SH-SY5Y (cell line): ENCODE measurements around the gene RAP1GAP2.
"Not testable (repeated sequence)": the region's sequence is repeated elsewhere in the genome, so short reads cannot be mapped to it uniquely, and the experiment has no call there.

Source experiments
- GATA2 ChIP-seq: IDR thresholded peaks from 2 replicates; pipeline ENCODE4 v1.6.1; 2011; ENCODE audit warnings: mild to moderate bottlenecking, low read depth, low read length
- GATA3 ChIP-seq: IDR thresholded peaks from 2 replicates; pipeline ENCODE4 v1.6.1; 2011; ENCODE audit warnings: low read depth, mild to moderate bottlenecking, low read length, moderate library complexity

RAP1GAP2 gene

GRCh38 chr17:3033741-3034577, 237.7 kb downstream of the RAP1GAP2 start:
- TF ChIP-seq GATA3 (no peak), GATA2 (no peak)

GRCh38 chr17:3034578-3034920, 238.3 kb downstream of the RAP1GAP2 start:
- no peak for TF ChIP-seq GATA3
- TF ChIP-seq GATA2: no peak

GRCh38 chr17:3035256-3035967, 239.2 kb downstream of the RAP1GAP2 start:
- TF ChIP-seq GATA3 (no peak), GATA2 (no peak)

GRCh38 chr17:3035968-3036280, 239.7 kb downstream of the RAP1GAP2 start:
- no peak for TF ChIP-seq GATA3

- TF ChIP-seq GATA3: no peak
- no peak for TF ChIP-seq GATA2
Measured at GRCh38 chr17:3036800-3037199, 240.6 kb downstream of the RAP1GAP2 start.

- TF ChIP-seq GATA2 (no peak), GATA3 (no peak)
Measured at GRCh38 chr17:3037259-3037658, 241.0 kb downstream of the RAP1GAP2 start.

- TF ChIP-seq GATA3: no peak
- TF ChIP-seq GATA2: no peak
Measured at GRCh38 chr17:3038941-3039340, 242.7 kb downstream of the RAP1GAP2 start.

- no peak for TF ChIP-seq GATA3
- no peak for TF ChIP-seq GATA2
Measured at GRCh38 chr17:3039736-3040135, 243.5 kb downstream of the RAP1GAP2 start.

- TF ChIP-seq GATA3 (no peak), GATA2 (no peak)
Measured at GRCh38 chr17:3040882-3041281, 244.6 kb downstream of the RAP1GAP2 start.

GRCh38 chr17:3043737-3044365, 247.6 kb downstream of the RAP1GAP2 start:
- TF ChIP-seq GATA2: no peak
- TF ChIP-seq GATA3: no peak

- no peak for TF ChIP-seq GATA3
- no peak for TF ChIP-seq GATA2
Measured at GRCh38 chr17:3046753-3047152, 250.5 kb downstream of the RAP1GAP2 start.

- TF ChIP-seq GATA3 (no peak), GATA2 (no peak)
Measured at GRCh38 chr17:3048727-3049471, 252.7 kb downstream of the RAP1GAP2 start.

GRCh38 chr17:3049705-3050295, 253.6 kb downstream of the RAP1GAP2 start:
- TF ChIP-seq GATA3 (no peak), GATA2 (no peak)

GRCh38 chr17:3063507-3063906, 267.3 kb downstream of the RAP1GAP2 start, which contains the start of gene OR1D5:
Gene OR1D5 (minus strand): TSS chr17:3063607. CDS start chr17:3063607, 0 bp downstream.
- TF ChIP-seq GATA3, GATA2: not testable (repeated sequence)
